Esophagus muscularis mucosa (tissue), 4 donors: Measurements from ENCODE around the gene RUFY3. TPM values are rescaled to one million over a fixed set of nuclear protein-coding genes. Genes with fewer than 3 reads are reported as not detected.
A peak's percentile ranks its signal among the peaks of the same experiment; 100 is the strongest.
"Not testable (repeated sequence)": the region's sequence is repeated elsewhere in the genome, so short reads cannot be mapped to it uniquely, and the experiment has no call there.

ENCODE experiments used
- DNase-seq: peaks from one replicate; pipeline ENCODE4 v3.0.0-alpha.2; 2017; ENCODE audit errors: extremely low spot score
- H3K27ac ChIP-seq, 4 donors: fragments of 200-600 bp; sonication (generic); replicated peaks in 1 of 4; 1 replicate in 3 of 4; 2 replicates in 1 of 4; pipeline ENCODE4 v1.5.1; 2016 to 2019; ENCODE audit warnings: mild to moderate bottlenecking in 1 of 4
- H3K27me3 ChIP-seq, 4 donors: fragments of 200-600 bp; sonication (generic); one replicate each; pipeline versions ENCODE4 v1.5.1 to v1.6.0; 2016 to 2019
- H3K36me3 ChIP-seq, 4 donors: fragments of 200-600 bp; sonication (generic); one replicate each; pipeline ENCODE4 v1.5.1; 2016 to 2019
- H3K4me1 ChIP-seq, 4 donors: fragments of 200-600 bp; sonication (generic); one replicate each; pipeline ENCODE4 v1.5.1; 2016 to 2019
- H3K4me3 ChIP-seq, 4 donors: fragments of 200-600 bp; sonication (generic); 1 replicate in 2 of 4; 2 replicates in 2 of 4; pipeline ENCODE4 v1.5.1; 2016 to 2019; ENCODE audit warnings: mild to moderate bottlenecking in 4 of 4, moderate library complexity in 1 of 4
- H3K9me3 ChIP-seq, 4 donors: fragments of 200-600 bp; sonication (generic); 1 replicate in 3 of 4; 2 replicates in 1 of 4; pipeline ENCODE4 v1.5.1; 2016 to 2019
- EP300 ChIP-seq: sonication (generic); formaldehyde crosslinking; IDR thresholded peaks from one replicate; pipeline ENCODE4 v1.6.1; 2017; ENCODE audit warnings: antibody characterized with exemption
- POLR2A ChIP-seq: fragments of 450-650 bp; IDR thresholded peaks from one replicate; pipeline ENCODE4 v1.6.1; 2017; ENCODE audit warnings: antibody characterized with exemption, moderate library complexity, mild to moderate bottlenecking, low read depth
- POLR2AphosphoS5 ChIP-seq, 2 donors: sonication (generic); formaldehyde crosslinking; IDR thresholded peaks; one replicate each; pipeline ENCODE4 v1.6.1; 2017; ENCODE audit warnings: antibody characterized with exemption in 2 of 2
- WGBS: methylation state at CpG from one replicate; pipeline ENCODE4 v1.1.5; 2018; 5-methylcytosine and 5-hydroxymethylcytosine counted together
- intact Hi-C: fragments of 100-400 bp; cut with DNase I; formaldehyde crosslinking; loops from one replicate; pipeline ENCODE4 v1.15.1; 2023
- total RNA-seq, 4 donors: library from RNA; depleted of rRNA; stranded (reverse); fragments of >200 nt; gene quantifications; one replicate each; pipeline versions ENCODE4 v1.1.0 to v1.2.1, GENCODE V29; 2016
- TF ChIP-seq, protein P1 (sequence below), 3 experiments: fragments of 200-600 bp in 2 of 3; fragments of 450-650 bp in 1 of 3; sonication (generic) in 2 of 3; IDR thresholded peaks; one replicate each; pipeline ENCODE4 v1.5.1; 2017 to 2019; ENCODE audit warnings: antibody characterized with exemption in 3 of 3, mild to moderate bottlenecking in 2 of 3, moderate library complexity in 1 of 3

Gene RUFY3
- total RNA-seq, 4 donors from 2014 or later, result 30.5 to 51.9 (median 33.2) TPM

DNA sequence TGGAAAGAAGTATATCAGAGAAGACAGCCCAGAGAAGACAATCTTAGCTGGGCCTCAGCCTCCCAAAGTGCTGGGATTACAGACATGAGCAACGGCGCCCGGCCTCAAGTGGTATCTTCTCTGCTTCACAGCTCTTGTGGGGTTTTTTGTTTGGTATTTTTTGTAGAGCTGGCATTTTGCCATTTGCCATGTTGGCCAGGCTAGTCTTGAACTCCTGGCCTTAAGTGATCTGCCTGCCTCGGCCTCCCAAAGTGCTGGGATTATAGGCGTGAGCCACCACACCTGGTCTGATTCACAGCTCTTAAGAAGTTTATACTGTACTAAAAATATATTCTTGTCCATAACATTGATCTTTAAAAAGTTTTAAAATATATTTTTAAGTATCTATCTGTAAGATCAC, 21.1 kb upstream of the RUFY3 start:
- TF ChIP-seq, protein P1, sequence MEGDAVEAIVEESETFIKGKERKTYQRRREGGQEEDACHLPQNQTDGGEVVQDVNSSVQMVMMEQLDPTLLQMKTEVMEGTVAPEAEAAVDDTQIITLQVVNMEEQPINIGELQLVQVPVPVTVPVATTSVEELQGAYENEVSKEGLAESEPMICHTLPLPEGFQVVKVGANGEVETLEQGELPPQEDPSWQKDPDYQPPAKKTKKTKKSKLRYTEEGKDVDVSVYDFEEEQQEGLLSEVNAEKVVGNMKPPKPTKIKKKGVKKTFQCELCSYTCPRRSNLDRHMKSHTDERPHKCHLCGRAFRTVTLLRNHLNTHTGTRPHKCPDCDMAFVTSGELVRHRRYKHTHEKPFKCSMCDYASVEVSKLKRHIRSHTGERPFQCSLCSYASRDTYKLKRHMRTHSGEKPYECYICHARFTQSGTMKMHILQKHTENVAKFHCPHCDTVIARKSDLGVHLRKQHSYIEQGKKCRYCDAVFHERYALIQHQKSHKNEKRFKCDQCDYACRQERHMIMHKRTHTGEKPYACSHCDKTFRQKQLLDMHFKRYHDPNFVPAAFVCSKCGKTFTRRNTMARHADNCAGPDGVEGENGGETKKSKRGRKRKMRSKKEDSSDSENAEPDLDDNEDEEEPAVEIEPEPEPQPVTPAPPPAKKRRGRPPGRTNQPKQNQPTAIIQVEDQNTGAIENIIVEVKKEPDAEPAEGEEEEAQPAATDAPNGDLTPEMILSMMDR (IDR thresholded peaks at IDR 0.05), result no peak
- TF ChIP-seq POLR2AphosphoS5 (IDR thresholded peaks at IDR 0.05), result no peak
- no peak for TF ChIP-seq POLR2A
- no peak for TF ChIP-seq EP300
- WGBS, result 85% methylated on average over 5 of the region's 5 CpGs
- H3K4me1 ChIP-seq, result peaks cover 5 to 13% (median 10%) of the 10 kb centered on the region in 4 donors
- H3K27me3 ChIP-seq, result no peaks in the 10 kb centered on the region
- no peak overlapping the region for H3K27ac ChIP-seq
- intact Hi-C loops, result loop anchor here (10.0 kb wide), 2 partner anchors 204 to 294 kb away; partner anchors contain the start of genes DCK and MOB1B
- H3K4me3 ChIP-seq, result no peak overlapping the region
- DNase-seq, result no peak
- H3K9me3 ChIP-seq, result no peaks in the 10 kb centered on the region
- H3K36me3 ChIP-seq, result no peaks in the 10 kb centered on the region

DNA sequence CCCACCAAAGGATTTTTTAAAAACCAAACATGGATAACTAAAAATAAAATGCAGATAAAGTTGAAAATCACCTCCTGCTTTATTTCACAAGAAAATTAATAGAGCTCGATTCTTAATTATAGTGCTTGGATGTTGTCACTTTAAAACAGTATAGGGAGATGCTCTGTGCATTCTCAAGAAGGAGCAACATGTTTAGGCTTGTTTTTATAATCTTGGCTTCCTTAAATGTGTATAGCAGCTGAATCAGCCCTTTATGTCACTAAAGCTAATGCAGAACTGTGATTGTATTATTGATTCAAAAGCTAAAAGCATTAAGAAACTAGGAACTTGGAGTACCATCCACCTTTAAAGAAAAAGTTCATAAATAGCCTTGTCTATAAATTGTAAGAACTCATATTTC, 20.5 kb upstream of the RUFY3 start:
- H3K27me3 ChIP-seq, result no peaks in the 10 kb centered on the region
- intact Hi-C loops, result loop anchor here (10.0 kb wide), 2 partner anchors 204 to 294 kb away; partner anchors contain the start of genes DCK and MOB1B
- WGBS, result 90% methylated on average over 1 of the region's 1 CpG

GRCh38 chr4:70702592-70702991, 19.2 kb upstream of the RUFY3 start:
- WGBS, result 75% methylated on average over 2 of the region's 2 CpGs
- intact Hi-C loops, result loop anchor here (10.0 kb wide), 2 partner anchors 202 to 292 kb away; partner anchors contain the start of genes DCK and MOB1B
- not testable (repeated sequence) for H3K27me3 ChIP-seq

More for the DNA sequence above, 20.5 kb upstream of the RUFY3 start:
- no peak for DNase-seq
- Histone ChIP-seq H3K27ac (no peak overlapping the region), H3K36me3 (no peaks in the 10 kb centered on the region), H3K4me1 (peaks cover 9 to 17% (median 15%) of the 10 kb centered on the region in 4 donors), H3K9me3 (no peaks in the 10 kb centered on the region), H3K4me3 (no peak overlapping the region)
- TF ChIP-seq EP300 (no peak), POLR2A (no peak), POLR2AphosphoS5 (IDR thresholded peaks at IDR 0.05) (no peak)
- TF ChIP-seq, protein P1 (IDR thresholded peaks at IDR 0.05), result no peak

GRCh38 chr4:70703619-70704214, 18.0 kb upstream of the RUFY3 start:
- TF ChIP-seq EP300, result no peak
- no peak for TF ChIP-seq POLR2AphosphoS5 (IDR thresholded peaks at IDR 0.05)
- no peak for TF ChIP-seq POLR2A
- TF ChIP-seq, protein P1 (IDR thresholded peaks at IDR 0.05), result no peak
- peak overlapping the region; percentile 93 to 98 (median 95) for H3K27ac ChIP-seq
- DNase-seq, result no peak
- peak overlapping the region; percentile 92 to 94 (median 94) for H3K4me3 ChIP-seq
- peaks cover 19 to 30% (median 28%) of the 10 kb centered on the region in 4 donors for H3K4me1 ChIP-seq
- intact Hi-C loops, result loop anchor here (10.0 kb wide), 2 partner anchors 201 to 291 kb away; partner anchors contain the start of genes DCK and MOB1B
- no peaks in the 10 kb centered on the region for H3K36me3 ChIP-seq
- no peaks in the 10 kb centered on the region for H3K9me3 ChIP-seq
- WGBS, result 7% methylated on average over 11 of the region's 11 CpGs
- H3K27me3 ChIP-seq, result no peaks in the 10 kb centered on the region

More at GRCh38 chr4:70702592-70702991, 19.2 kb upstream of the RUFY3 start:
- H3K4me3 ChIP-seq, H3K9me3 ChIP-seq, H3K36me3 ChIP-seq, H3K27ac ChIP-seq, DNase-seq: not testable (repeated sequence)
- peaks cover 19 to 28% (median 26%) of the 10 kb centered on the region in 4 donors for H3K4me1 ChIP-seq

DNA sequence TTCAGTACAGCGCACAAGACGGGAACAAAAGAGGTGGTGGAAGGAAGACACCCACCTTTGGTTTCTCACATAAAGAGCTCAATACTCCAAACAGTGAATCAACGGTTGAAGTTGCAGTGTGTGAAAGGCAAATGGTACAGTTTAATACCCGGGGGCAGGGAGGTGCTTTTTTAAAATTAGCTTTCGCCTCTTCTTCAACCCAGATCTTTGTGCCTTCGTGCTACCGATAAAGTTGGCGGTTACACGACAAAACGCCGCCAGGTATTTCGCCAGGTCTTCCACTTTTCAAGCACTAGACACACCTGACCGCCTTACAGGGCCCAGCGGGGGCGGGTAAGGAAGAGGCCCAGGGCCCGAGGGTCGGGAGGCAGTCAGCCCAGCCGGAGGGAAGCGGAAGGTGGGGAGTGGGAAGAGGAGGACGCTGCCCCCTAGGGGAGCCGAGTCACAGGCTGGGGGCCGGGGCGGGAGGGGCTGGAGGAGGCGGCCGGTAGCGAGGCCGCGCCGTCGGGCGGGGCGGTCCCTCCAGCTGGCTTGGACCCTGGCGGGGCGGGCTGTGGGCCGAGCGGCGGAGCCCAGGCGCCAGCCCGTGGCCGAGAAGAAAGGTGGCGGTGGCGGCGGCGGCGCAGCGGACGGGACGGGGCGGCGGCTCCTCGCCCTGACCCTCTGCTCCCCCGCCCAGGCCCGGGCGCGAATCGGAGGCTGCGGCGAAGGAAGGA, 17.4 kb upstream of the RUFY3 start:
- peak; percentile 93 for DNase-seq
- Histone ChIP-seq H3K4me3 (peak overlapping the region; percentile 92 to 94 (median 94)), H3K9me3 (no peaks in the 10 kb centered on the region), H3K36me3 (no peaks in the 10 kb centered on the region), H3K27me3 (no peaks in the 10 kb centered on the region), H3K4me1 (peaks cover 19 to 30% (median 28%) of the 10 kb centered on the region in 4 donors), H3K27ac (peak overlapping the region; percentile 93 to 98 (median 95))
- TF ChIP-seq EP300, result no peak
- peak in 1 of 2 donors; percentile 24 for TF ChIP-seq POLR2AphosphoS5 (IDR thresholded peaks at IDR 0.05)
- TF ChIP-seq, protein P1 (IDR thresholded peaks at IDR 0.05), result peak; percentile 10 to 43 (median 43)
- 2% methylated on average over 20 of the region's 58 CpGs for WGBS
- intact Hi-C loops, result loop anchor here (10.0 kb wide), 2 partner anchors 200 to 290 kb away; partner anchors contain the start of genes DCK and MOB1B
